GM13976 (cell line): ENCODE results near the gene DNAJB8.

Source experiments
- DNase-seq: peaks from one replicate; pipeline ENCODE4 v3.0.0; 2012; ENCODE audit warnings: low spot score
- CTCF ChIP-seq: IDR thresholded peaks from 2 replicates; pipeline ENCODE4 v1.5.1; 2012; ENCODE audit warnings: borderline replicate concordance, mild to moderate bottlenecking; ENCODE audit not compliant: insufficient read depth; ENCODE audit errors: extremely low read depth, missing control alignments, control extremely low read depth
- in situ Hi-C: fragments of 300-500 bp; cut with MboI; formaldehyde crosslinking; loops from one replicate; pipeline ENCODE4 v1.12.0; 2022; ENCODE audit warnings: low sequenced_read_pairs, mixed read lengths, inconsistent platforms; ENCODE audit not compliant: unreplicated experiment

DNAJB8 gene

GRCh38 chr3:128480717-128481437 is 14.2 kb upstream of the DNAJB8 start:
- no peak for TF ChIP-seq CTCF
- no peak for DNase-seq
- in situ Hi-C loops: no loop called here

DNA sequence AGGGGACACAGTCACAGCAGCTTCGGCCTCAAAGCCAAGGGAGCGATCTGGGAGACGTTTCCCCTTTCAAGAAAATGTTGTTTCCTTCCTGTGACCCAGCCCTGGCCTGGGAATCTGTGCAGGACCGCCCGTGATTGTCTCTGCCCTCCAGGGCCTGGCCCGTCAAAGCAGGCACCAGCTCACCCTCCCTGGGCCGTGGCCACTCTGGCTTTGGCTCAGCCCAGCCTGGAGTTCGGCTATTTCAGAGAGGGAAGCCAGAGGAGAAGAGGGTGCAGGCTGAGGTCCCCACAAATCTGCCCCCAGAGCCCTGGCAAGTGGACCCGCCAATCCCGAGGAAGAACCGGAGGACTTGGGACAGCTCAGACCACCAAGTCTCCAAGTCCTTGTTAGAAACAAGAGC is 13.6 kb upstream of the DNAJB8 start:
- in situ Hi-C loops: no loop called here
- no peak for TF ChIP-seq CTCF
- DNase-seq: no peak

GRCh38 chr3:128479558-128480086 is 12.9 kb upstream of the DNAJB8 start:
- in situ Hi-C loops: no loop called here
- DNase-seq: no peak
- TF ChIP-seq CTCF: no peak

DNA sequence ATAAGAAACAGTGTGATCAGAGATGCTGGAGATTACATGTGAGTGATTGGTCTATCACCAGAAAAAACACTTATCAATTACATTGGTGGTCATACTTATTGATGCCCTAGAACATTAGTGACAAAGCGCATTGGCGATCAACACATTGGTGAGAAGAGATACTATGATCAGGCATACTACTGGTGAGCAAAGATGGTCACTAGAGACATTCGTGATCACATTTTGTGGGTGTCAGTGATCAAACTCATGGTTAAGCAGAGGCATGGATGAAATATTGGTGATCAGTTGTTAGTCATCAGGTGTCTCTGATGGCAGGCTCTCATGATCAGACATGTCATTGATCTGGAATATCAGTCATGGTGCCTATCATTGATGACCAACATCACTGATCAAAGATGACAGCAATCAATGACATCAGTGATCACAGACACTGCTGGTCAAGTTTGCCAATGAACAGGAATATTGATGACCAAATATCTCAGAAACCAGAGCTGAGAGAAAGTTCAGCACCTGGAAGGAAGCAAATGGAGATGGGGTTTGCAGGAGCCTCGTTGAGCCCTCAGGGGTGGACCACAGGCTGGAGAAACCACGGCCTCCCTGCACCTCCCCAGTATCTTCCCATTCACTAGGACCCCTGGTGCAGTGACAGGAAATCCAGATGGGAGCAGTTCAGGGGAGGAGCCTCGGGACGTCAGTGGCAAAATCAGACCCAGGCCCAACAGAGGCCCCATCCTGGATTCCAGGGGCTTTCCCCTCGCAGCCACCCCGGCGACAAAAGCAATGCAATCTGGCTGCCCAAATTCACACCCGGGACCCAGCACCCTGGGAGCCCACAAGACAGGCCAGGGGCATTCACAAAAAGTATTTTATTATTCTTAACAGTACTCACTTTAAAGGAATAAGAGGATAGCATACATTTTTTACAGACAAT is 12.2 kb upstream of the DNAJB8 start:
- no peak for DNase-seq
- in situ Hi-C loops: no loop called here
- TF ChIP-seq CTCF: no peak

DNA sequence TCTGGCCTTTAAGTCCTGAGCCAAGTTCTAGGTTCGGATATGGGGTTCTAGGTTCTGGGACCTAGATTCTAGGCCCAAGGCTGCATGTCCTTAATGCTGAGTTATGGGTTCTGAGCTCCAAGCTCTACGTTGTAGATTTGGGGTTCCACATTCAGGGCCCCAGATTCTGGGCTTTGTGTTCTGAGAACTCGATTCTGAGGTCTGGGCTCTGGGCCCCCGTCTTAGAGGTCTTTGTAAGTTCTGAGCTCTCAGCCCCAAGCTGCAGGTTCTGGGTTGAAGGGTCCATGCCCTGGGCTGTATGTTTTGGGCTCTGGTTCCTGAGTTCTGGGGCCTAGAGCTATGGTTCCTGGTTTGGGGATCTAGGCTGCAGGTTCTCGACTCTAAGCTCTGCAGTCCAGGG is 10.0 kb upstream of the DNAJB8 start:
- no peak for TF ChIP-seq CTCF
- in situ Hi-C loops: no loop called here
- no peak for DNase-seq

DNA sequence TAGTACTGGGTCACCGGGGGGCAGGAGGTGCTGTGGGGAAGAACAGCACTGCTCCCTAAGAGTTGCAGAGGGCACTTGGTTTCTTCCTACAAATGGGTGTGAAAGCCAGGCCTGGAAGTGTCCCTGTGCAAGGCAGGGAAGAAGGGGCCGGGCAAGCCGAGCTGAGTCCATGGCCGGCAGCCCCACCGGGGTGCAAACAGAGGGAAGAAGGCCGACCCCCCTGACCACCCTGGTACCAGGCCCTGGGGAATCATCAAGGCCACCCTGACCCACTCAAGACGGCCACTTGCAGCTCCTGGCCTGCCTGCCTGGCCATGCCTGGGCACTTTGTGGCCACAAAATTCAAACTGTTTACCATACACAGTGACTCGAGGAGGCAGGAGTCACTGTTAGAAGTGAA is 8.7 kb upstream of the DNAJB8 start:
- no peak for DNase-seq
- in situ Hi-C loops: no loop called here
- TF ChIP-seq CTCF: no peak
